ENCODE measurements around the gene PDE10A. TPM values are rescaled to one million over a fixed set of nuclear protein-coding genes. Genes with fewer than 3 reads are reported as not detected.

PDE10A gene
- total and polyA plus RNA-seq, 9 of the 15 experiments (the other 6 are each of a cell fraction or from before 2014, with no cell fraction given): 0.04 TPM; not detected in 8

DNA sequence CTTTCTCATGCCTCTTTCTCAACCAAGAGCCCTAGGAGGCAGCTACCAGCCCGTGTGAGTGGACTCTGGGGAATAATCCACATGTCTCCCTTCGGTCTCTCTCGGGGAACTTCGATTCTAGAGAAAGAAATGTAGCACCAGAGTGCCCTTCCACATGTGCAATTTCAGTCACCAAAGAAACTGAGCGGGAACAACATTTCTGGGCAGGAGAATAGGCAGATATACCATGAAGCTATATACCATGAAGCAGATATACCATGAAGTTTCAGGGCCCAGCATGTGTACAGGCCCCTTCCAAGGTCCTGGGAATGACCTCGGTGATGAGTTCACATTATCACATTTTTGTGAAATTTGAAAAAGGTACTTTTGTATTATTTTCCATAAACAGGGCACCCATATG lies 60.8 kb downstream of the PDE10A start:
- ChIA-PET CTCF (ENCODE audit: low intra/inter-chr PET ratio) (no interaction called here), POLR2A (no interaction called here)
- BruUV-seq (replicated peaks): no TSS peak
- TF ChIP-seq ZBTB1 (CRISPR knock-in tag; IDR thresholded peaks at IDR 0.05; ENCODE audit: borderline replicate concordance, low read depth) (no peak), FOXJ2 (tag; IDR thresholded peaks at IDR 0.05) (no peak), PTTG1 (tag; IDR thresholded peaks at IDR 0.05; ENCODE audit: low read depth) (no peak), RBM15 (IDR thresholded peaks at IDR 0.05; ENCODE audit: insufficient read depth, low read length) (no peak), SMARCB1 (IDR thresholded peaks at IDR 0.05; ENCODE audit: insufficient read length, low read depth) (no peak), SMARCA5 (IDR thresholded peaks at IDR 0.05) (no peak), MBD2 (IDR thresholded peaks at IDR 0.05; ENCODE audit: borderline replicate concordance, low read depth) (no peak), MECOM (CRISPR knock-in tag; IDR thresholded peaks at IDR 0.05) (no peak), PURB (CRISPR knock-in tag; IDR thresholded peaks at IDR 0.05; ENCODE audit: low read depth) (no peak), CSDE1 (IDR thresholded peaks at IDR 0.05) (no peak)
- TF ChIP-seq, protein P1, sequence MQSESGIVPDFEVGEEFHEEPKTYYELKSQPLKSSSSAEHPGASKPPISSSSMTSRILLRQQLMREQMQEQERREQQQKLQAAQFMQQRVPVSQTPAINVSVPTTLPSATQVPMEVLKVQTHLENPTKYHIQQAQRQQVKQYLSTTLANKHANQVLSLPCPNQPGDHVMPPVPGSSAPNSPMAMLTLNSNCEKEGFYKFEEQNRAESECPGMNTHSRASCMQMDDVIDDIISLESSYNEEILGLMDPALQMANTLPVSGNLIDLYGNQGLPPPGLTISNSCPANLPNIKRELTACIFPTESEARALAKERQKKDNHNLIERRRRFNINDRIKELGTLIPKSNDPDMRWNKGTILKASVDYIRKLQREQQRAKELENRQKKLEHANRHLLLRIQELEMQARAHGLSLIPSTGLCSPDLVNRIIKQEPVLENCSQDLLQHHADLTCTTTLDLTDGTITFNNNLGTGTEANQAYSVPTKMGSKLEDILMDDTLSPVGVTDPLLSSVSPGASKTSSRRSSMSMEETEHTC (IDR thresholded peaks at IDR 0.05): no peak
- TF ChIP-seq, protein P2, sequence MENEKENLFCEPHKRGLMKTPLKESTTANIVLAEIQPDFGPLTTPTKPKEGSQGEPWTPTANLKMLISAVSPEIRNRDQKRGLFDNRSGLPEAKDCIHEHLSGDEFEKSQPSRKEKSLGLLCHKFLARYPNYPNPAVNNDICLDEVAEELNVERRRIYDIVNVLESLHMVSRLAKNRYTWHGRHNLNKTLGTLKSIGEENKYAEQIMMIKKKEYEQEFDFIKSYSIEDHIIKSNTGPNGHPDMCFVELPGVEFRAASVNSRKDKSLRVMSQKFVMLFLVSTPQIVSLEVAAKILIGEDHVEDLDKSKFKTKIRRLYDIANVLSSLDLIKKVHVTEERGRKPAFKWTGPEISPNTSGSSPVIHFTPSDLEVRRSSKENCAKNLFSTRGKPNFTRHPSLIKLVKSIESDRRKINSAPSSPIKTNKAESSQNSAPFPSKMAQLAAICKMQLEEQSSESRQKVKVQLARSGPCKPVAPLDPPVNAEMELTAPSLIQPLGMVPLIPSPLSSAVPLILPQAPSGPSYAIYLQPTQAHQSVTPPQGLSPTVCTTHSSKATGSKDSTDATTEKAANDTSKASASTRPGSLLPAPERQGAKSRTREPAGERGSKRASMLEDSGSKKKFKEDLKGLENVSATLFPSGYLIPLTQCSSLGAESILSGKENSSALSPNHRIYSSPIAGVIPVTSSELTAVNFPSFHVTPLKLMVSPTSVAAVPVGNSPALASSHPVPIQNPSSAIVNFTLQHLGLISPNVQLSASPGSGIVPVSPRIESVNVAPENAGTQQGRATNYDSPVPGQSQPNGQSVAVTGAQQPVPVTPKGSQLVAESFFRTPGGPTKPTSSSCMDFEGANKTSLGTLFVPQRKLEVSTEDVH (IDR thresholded peaks at IDR 0.05; ENCODE audit: low read depth, partially characterized antibody): no peak
- TF ChIP-seq, protein P3, sequence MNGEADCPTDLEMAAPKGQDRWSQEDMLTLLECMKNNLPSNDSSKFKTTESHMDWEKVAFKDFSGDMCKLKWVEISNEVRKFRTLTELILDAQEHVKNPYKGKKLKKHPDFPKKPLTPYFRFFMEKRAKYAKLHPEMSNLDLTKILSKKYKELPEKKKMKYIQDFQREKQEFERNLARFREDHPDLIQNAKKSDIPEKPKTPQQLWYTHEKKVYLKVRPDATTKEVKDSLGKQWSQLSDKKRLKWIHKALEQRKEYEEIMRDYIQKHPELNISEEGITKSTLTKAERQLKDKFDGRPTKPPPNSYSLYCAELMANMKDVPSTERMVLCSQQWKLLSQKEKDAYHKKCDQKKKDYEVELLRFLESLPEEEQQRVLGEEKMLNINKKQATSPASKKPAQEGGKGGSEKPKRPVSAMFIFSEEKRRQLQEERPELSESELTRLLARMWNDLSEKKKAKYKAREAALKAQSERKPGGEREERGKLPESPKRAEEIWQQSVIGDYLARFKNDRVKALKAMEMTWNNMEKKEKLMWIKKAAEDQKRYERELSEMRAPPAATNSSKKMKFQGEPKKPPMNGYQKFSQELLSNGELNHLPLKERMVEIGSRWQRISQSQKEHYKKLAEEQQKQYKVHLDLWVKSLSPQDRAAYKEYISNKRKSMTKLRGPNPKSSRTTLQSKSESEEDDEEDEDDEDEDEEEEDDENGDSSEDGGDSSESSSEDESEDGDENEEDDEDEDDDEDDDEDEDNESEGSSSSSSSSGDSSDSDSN (IDR thresholded peaks at IDR 0.05; ENCODE audit: borderline replicate concordance in 1 of 2, low read depth in 2 of 2, low read length in 2 of 2): no peak
- TF ChIP-seq, protein P4, sequence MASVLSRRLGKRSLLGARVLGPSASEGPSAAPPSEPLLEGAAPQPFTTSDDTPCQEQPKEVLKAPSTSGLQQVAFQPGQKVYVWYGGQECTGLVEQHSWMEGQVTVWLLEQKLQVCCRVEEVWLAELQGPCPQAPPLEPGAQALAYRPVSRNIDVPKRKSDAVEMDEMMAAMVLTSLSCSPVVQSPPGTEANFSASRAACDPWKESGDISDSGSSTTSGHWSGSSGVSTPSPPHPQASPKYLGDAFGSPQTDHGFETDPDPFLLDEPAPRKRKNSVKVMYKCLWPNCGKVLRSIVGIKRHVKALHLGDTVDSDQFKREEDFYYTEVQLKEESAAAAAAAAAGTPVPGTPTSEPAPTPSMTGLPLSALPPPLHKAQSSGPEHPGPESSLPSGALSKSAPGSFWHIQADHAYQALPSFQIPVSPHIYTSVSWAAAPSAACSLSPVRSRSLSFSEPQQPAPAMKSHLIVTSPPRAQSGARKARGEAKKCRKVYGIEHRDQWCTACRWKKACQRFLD (CRISPR knock-in tag; IDR thresholded peaks at IDR 0.05): no peak

More for the DNA sequence above, 60.8 kb downstream of the PDE10A start:
- DNase-seq (ENCODE audit: extremely low read depth in 1 of 4, low spot score in 3 of 4) (no peak), ATAC-seq (no peak), FAIRE-seq (no peak)
- H3K36me3 ChIP-seq (ENCODE audit: control insufficient read depth, insufficient read depth, low read length): no peaks in the 10 kb centered on the region
- no peak overlapping the region for H3K27ac ChIP-seq (ENCODE audit: extremely low read depth, low read depth, low read length)
- intact Hi-C loops (cut with micrococcal nuclease) (no loop called here), in situ Hi-C loops (cut with MboI) (no loop called here)
- H3K4me2 ChIP-seq (ENCODE audit: insufficient read depth, low read length): no peak overlapping the region
- H3K79me2 ChIP-seq (ENCODE audit: control insufficient read depth, insufficient read depth, low read length): no peaks in the 10 kb centered on the region
- H2AFZ ChIP-seq (ENCODE audit: low read depth, low read length): no peak overlapping the region
- H3K9me1 ChIP-seq (ENCODE audit: control insufficient read depth, insufficient read depth, low read length): no peaks in the 10 kb centered on the region
- H3K4me1 ChIP-seq (replicated peaks in 1 of 2; ENCODE audit: control insufficient read depth in 2 of 2, insufficient read depth in 2 of 2, low read length in 2 of 2): no peaks in the 10 kb centered on the region
- 0% methylated on average over 6 of the region's 6 CpGs for WGBS (ENCODE audit: insufficient coverage, low coverage, missing lambda C conversion rate)
- no peaks in the 10 kb centered on the region for H3K9me3 ChIP-seq (replicated peaks; ENCODE audit: control insufficient read depth, insufficient read depth, low read depth, low read length)
- no peaks in the 10 kb centered on the region for H3K27me3 ChIP-seq (ENCODE audit: control insufficient read depth in 2 of 2, insufficient read depth in 2 of 2, low read length in 2 of 2)
- no peak overlapping the region for H3K4me3 ChIP-seq
- no peak overlapping the region for H3K9ac ChIP-seq (ENCODE audit: insufficient read depth in 1 of 2, low read depth in 2 of 2, low read length in 2 of 2)
- no peaks in the 10 kb centered on the region for H4K20me1 ChIP-seq (replicated peaks; ENCODE audit: control insufficient read depth, insufficient read depth, low read length)
